Mucosa of descending colon (tissue), 3 donors: ENCODE data around the gene TSPAN7. TPM values are rescaled to one million over a fixed set of nuclear protein-coding genes. Genes with fewer than 3 reads are reported as not detected.

Experiments
- ATAC-seq: fragments of 200-7000 bp; cut with Tn5 transposase; one replicate; pipeline ENCODE4 v1.9.1; 2020; ENCODE audit warnings: mild to moderate bottlenecking, moderate library complexity
- DNase-seq, 3 donors: peaks; one replicate each; pipeline ENCODE4 v3.0.0-alpha.2; 2020
- H3K36me3 ChIP-seq: fragments of 200-600 bp; one replicate; pipeline ENCODE4 v1.8.0; 2021; ENCODE audit warnings: low read depth, mild to moderate bottlenecking
- H3K4me1 ChIP-seq: fragments of 200-600 bp; one replicate; pipeline ENCODE4 v1.8.0; 2021; ENCODE audit warnings: low read depth, mild to moderate bottlenecking
- H3K4me3 ChIP-seq: fragments of 200-600 bp; one replicate; pipeline ENCODE4 v1.8.0; 2021; ENCODE audit warnings: mild to moderate bottlenecking
- H3K9me3 ChIP-seq: fragments of 200-600 bp; one replicate; pipeline ENCODE4 v1.8.0; 2021; ENCODE audit warnings: mild to moderate bottlenecking
- CTCF ChIP-seq: fragments of 200-600 bp; IDR thresholded peaks from one replicate; pipeline ENCODE4 v1.8.0; 2022; ENCODE audit warnings: antibody characterized with exemption, mild to moderate bottlenecking
- intact Hi-C, 2 donors: fragments of 100-400 bp; cut with DNase I in 1 of 2; cut with micrococcal nuclease in 1 of 2; formaldehyde crosslinking; loops; one replicate each; pipeline versions ENCODE4 v1.11.0 to v1.11.1; 2022; cut with DNase I, micrococcal nuclease
- total RNA-seq, 3 donors: library from RNA; stranded (reverse); fragmentation: NEBNext Ultra II Directional in 2 of 3; extraction: Animal tissue kit (Norgen Biotek cat#: 25700) in 2 of 3; gene quantifications; one replicate each; pipeline versions ENCODE4 v1.2.1 to v1.2.4, GENCODE V29; 2021 to 2023
- donor health status: DM: no; HTN: no; CAD: no; lungs with moderate emphysema.
- donor health status: DM: no; HTN: no; CAD: no.
- donor health status: DM: no; HTN: yes; CAD: no.

Gene TSPAN7
- total RNA-seq, 3 donors from 2014 or later = 61.4 to 138 (median 104) TPM

GRCh38 chrX:38662640-38663039 is 101.3 kb downstream of the TSPAN7 start:
- intact Hi-C loops = no loop called here

DNA sequence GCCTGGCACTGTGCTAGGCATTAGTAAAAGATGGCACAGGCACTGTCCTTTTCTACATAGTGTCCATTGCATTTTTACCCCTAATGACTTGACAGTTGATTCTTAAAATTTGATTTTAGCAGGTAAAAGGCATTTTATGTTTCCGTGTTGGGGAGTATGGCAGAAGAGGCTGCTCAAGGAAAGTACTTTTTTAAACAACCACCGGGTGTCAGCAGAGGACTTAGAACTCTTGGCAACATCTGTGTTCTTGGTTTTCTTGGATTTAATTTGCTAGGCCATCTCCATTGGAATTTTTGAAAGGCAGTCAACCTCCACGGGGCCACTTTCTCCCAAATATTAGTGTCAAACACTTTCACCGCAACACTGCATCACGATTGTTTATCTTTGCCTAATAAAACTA is 102.9 kb downstream of the TSPAN7 start:
- peak in 1 of 3 donors; percentile 42 for DNase-seq
- intact Hi-C loops = no loop called here
- Histone ChIP-seq H3K9me3 (no peaks in the 10 kb centered on the region), H3K4me1 (no peaks in the 10 kb centered on the region), H3K4me3 (no peak overlapping the region), H3K36me3 (no peaks in the 10 kb centered on the region)
- peak; percentile 47 for ATAC-seq
- no peak for TF ChIP-seq CTCF

More at GRCh38 chrX:38662640-38663039, 101.3 kb downstream of the TSPAN7 start:
- ATAC-seq (no peak), DNase-seq (no peak)
- TF ChIP-seq CTCF = no peak
- Histone ChIP-seq H3K9me3 (no peaks in the 10 kb centered on the region), H3K4me1 (no peaks in the 10 kb centered on the region), H3K4me3 (no peak overlapping the region), H3K36me3 (no peaks in the 10 kb centered on the region)

DNA sequence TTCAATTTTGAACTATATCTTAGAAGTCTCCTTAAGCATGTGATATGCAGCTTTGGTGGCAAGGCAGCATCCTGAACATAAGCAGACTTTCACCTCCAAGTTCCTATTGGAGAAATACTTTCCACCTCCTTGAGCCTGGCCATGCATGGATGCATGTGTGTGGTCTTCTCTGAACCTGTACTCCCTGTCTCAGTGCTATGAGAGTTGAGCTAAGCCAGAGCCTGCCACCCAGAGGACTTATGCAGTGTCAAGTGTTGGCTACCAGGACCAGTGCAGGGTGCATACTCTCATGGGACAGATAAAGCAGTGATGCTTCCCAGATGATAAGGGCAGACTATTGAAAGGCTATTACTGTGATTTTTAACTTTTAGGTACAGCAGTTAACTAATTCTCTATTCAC is 105.6 kb downstream of the TSPAN7 start:
- TF ChIP-seq CTCF = no peak
- Histone ChIP-seq H3K4me3 (no peak overlapping the region), H3K36me3 (no peaks in the 10 kb centered on the region), H3K9me3 (no peaks in the 10 kb centered on the region), H3K4me1 (no peaks in the 10 kb centered on the region)
- DNase-seq (no peak), ATAC-seq (no peak)
- intact Hi-C loops = no loop called here

DNA sequence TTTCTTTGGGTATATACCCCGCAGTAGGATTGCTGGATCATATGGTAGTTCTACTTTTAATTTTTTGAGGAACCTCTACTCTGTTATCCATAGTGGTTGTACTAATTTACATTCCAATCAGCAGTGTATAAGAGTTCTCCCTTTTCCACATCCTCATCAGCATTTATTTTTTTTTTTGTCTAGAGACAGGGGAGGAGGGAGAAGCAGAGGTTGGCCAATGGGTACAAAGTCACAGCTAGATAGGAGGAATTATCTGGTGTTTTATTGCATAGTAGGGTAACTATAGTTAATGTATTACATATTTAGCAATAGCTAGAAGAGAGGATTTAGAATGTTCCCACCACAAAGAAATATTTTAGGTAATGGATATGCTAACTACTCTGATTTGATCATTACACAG is 107.4 kb downstream of the TSPAN7 start:
- intact Hi-C loops = no loop called here
- Histone ChIP-seq H3K4me1 (no peaks in the 10 kb centered on the region), H3K4me3 (no peak overlapping the region), H3K9me3 (no peaks in the 10 kb centered on the region), H3K36me3 (no peaks in the 10 kb centered on the region)
- DNase-seq (no peak), ATAC-seq (peak; percentile 58)
- no peak for TF ChIP-seq CTCF

GRCh38 chrX:38669428-38669827 is 108.1 kb downstream of the TSPAN7 start:
- no peaks in the 10 kb centered on the region for H3K9me3 ChIP-seq
- DNase-seq = no peak
- H3K4me3 ChIP-seq = no peak overlapping the region
- ATAC-seq = no peak
- no peaks in the 10 kb centered on the region for H3K36me3 ChIP-seq
- H3K4me1 ChIP-seq = no peaks in the 10 kb centered on the region
- intact Hi-C loops = no loop called here
- TF ChIP-seq CTCF = no peak

- intact Hi-C loops = no loop called here
- no peak for TF ChIP-seq CTCF
Observed at GRCh38 chrX:38672646-38673045, 111.3 kb downstream of the TSPAN7 start.

More at GRCh38 chrX:38672646-38673045, 111.3 kb downstream of the TSPAN7 start:
- ATAC-seq (no peak), DNase-seq (no peak)
- no peaks in the 10 kb centered on the region for H3K4me1 ChIP-seq
- no peaks in the 10 kb centered on the region for H3K36me3 ChIP-seq
- no peak overlapping the region for H3K4me3 ChIP-seq
- no peaks in the 10 kb centered on the region for H3K9me3 ChIP-seq
